ENCODE data around the gene TP53I11.

TP53I11 gene

DNA sequence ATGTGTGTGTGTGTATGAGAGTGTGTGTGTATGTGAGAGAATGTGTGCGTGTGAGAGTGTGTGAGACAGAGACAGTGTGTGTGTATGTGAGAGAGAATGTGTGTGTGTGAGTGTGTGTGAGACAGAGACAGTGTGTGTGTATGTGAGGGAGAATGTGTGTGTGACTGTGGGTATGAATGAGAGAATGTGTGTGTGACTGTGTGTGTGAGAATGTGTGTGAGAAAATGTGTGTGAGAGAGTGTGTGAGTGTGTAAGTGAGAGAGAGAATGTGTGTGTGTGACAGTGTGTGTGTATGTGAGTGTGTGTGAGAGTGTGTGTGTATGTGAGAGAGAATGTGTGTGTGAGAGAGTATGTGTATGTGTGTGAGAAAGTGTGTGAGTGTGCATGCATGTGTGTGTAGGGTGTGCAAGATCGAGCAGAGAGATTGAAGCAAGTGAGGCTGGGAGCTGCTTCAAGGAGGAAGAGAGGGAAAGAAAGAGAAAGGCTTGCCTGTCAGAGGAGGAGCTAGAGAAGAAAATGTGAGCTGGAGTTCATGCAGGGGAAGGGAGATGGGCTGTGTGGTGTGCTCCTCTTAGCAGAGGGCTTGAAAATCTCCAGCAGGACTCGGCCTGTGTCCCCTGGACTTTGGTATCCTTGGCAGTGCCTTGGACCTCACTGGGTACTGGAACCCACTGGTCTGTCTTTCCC lies 27.7 kb upstream of the TP53I11 start:
- DNase-seq (ENCODE audit: low read depth), result no peak

DNA sequence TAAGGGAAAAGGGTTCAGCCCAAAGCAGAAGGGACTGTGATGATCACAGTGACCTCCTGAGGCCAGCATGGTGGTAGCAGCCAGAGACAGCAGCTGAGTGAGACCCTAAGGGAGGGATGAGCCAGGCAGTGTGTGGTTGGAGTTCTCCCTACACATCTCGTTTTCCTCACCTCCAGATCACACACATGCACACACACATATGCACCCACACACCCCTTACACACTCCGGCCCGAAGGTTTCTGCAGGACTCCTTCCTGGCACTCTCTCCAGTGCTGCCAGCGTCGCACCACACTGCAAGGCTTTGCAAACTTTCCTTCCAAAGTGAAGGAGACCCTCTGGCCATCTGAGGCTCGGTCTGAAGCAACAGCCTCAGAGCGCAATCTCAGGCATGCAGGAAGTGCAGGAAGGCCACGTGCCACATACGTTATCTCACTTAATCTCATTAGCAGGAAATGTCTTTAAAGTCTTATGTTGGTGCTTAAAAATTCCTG lies 26.9 kb upstream of the TP53I11 start:
- DNase-seq (ENCODE audit: low read depth), result no peak

DNA sequence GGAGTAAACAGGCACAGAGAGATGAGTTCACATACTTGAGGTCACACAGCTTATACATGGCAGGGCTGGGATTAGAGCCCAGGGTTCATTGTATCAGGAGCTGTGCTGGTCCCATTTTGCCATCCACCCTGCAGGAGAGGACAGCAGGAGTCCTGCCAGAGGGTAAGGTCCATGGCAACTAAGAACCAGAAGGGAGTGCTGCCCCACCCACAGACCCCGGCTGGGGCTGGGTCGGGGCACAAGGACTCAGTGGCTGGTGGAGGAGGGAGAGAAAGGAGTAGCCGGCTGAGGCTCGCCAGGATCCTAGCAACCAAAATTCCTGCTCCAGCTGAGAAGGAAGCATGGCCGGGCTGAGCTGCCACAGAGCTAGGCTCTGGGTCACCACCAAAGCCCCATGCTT lies 25.9 kb upstream of the TP53I11 start:
- no peak for DNase-seq (ENCODE audit: low read depth)

DNA sequence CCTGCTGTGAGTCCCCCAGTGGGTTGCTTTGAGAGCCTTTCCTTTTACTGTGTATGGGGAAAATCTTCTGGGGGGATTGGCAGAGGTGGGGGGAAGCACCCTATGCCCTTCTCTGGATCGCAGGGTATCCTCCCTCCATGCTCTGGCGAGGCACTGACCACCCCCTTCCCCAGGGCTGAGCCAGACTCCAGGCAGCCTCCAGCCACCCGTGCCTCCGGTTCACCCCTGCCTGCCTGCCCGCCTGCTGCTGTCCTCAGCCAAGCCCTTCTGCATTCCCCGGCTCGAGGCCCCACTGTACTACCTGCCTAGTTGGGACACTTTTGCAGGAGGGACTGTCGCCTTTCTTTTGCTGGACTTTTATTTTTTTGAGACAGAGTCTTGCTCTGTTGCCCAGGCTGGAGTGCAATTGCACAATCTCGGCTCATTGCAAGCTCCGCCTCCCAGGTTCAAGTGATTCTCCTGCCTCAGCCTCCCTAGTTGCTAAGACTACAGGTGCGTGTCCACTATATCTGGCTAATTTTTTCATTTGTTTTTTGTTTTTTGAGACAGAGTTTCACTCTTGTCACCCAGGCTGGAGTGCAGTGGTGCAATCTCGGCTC lies 23.8 kb upstream of the TP53I11 start:
- no peak for DNase-seq (ENCODE audit: low read depth)

DNA sequence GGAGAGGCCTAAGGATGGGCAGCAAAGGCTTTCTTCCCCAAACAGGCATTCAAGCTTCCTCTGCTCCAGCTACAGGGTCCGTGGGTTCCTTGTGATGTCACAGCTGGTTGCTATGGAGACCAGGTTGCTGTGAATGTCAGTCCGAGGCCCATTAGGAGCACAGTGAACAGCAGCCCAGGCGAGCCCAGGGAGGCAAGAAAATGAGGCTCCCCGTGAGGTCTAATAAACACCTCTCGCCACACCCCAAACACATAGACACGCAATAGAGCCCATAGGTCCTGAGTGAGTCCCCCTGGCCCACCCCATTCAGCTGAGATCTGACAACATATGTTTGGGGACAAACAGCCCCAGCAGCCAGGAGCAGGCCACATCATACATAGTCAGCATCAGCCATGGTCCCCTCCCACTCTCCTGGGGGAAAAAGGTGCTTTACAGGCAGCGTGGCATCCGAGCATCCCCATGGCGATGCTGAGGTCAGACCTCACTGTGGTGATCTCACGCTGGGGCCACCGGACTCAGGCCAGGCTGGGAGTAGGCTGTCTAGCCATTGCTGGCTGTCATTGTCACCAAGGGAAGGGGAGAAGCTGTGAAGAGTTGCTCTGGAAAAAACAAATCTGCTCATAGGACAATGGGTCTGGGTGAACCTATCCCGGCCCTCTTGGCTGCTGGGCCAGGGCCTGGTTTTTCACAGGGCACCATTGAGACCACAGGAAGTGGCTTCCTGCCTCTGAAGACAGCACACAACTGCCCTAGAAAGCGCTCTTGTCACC lies 23.1 kb upstream of the TP53I11 start:
- no peak for DNase-seq (ENCODE audit: low read depth)

DNA sequence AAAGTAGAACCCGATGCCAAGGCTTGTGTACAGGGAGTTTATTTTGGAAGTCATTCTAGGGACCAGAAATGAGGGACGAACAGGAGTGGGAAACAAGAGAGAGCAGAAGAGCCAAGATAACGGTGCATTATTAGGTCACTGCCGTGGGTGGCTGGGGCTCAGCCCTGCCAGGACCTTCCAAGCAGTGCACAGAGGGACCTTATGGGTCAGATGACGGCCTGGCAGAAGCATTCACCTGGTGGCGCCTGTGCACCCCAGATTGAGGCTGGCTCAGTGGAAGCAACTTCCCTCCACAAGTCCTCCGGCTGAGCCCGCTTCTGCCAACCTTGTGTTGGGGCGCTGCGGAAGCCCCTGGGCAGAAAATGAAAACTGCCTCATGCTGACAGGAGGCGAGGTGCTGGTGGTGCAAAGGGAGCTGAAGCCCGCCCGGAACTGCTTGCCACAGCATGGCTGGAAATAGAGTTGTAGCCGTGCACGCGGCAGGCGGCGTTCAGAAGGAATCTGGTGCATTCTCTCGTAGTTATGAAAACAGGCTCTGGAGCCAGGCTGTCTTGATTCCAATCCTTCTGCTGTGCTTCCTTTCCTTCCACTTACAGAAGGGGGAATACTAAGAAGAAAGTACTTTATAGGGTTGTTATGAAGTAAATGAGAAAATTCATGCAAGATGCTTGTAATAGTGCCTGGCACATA lies 22.2 kb upstream of the TP53I11 start:
- DNase-seq (ENCODE audit: low read depth), result no peak

DNA sequence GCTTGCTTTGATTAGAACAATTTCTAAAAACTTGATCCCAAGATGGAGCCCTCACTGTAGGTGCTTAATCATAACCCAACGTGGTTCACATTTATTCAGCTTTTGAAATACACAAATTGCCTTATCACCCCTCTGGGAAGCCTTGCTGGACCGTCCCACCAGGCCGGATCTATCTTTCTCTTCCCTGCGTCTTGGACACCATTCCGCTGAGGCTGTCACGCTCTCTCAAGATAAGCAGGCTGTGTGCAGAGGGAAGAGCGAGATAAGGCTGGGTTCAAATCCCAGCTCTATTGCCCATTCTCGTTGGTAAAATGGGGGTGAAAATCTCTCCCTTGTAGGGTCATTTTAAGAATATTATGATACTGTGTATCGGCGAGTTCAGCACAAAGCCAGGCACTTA lies 20.5 kb upstream of the TP53I11 start:
- DNase-seq (ENCODE audit: low read depth), result no peak

DNA sequence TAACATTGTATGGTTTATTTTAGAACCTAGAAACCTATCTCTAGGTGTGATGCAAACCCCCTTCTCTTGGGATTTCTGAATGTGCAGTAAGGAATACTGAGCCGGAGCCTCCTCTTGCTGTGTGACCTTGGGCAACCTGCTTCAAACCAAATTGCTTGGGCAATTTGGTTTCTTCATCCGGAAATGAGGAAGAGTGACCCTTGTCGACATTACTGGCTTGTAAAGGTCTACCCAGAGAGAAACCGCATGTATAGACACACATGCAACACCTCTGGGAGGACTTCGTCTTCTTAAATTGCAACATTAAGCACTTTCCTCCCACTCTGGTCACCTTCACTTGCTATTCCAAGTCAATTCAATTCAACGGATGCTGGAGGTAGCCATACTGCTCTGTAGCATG lies 19.6 kb upstream of the TP53I11 start:
- no peak for DNase-seq (ENCODE audit: low read depth)

DNA sequence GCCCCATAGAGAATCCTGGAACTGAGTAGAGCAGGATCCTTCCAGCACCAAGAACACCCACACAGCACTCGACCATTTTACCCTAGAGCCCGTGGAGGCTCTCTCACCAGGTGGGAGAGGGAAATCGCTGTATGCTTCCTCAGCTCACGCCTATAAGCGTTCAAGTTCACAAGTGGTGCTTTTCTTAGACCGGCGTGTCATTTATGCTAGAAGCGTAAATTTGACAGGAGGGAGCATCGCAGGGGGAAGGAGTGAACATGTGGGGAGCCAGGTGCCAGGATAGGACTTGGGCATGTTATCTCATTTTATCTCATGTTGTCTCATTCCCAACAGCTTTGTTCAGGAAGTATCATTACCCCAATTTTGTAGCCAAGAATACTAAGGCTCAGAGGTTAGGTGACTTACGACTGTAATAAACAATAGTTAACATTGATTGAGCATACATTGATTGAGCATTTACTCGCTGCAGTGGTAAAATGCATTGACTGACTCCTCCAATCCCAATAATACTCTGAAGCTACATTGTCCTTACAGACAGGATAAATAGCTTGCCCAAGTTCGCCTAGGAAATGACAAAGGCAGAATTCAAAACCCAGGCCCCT lies 19.1 kb upstream of the TP53I11 start:
- DNase-seq (ENCODE audit: low read depth), result no peak

DNA sequence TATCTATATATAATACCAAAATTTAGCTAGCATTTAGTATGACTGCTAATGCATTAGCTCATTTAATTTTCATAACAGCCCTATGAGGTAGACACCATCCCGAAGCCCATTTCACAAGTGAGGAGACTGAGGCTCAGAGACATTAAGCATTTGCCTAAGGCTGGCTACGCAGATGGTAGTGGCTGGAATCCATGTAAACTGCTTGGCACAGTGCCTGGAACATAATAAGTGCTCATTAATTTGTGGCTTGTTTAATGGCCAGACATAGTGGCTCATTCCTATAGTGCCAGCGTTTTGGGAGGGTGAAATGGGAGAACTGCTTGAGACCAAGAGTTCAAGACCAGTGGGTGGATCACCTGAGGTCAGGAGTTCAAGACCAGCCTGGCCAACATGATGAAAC lies 17.8 kb upstream of the TP53I11 start:
- DNase-seq (ENCODE audit: low read depth), result no peak

DNA sequence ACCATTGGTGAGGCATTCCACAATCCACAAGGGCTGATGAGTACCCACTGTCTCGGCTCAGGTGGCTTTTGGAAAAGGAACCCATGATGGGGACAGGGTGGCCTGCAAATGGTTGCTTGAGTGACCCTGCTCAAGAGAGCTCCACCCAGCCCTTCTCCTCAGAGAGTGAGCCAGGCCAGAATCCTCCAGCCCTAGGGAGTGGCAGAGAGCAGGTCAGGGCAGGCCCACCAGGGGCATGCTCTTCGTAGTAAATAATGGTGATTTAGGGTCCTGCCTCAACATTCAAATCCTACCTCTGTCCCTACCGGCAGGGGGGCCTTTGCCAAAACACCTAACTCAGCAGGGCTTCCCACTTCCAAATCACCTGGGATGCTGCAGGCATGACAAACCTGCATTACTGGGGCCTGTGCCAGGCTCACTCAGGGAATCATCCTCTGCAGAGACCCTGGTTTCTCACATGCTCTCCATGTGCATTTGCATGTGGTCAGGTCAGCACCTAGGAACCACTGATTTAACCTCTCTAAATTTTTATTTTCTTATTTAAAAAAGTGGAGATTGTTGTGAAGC lies 17.3 kb upstream of the TP53I11 start:
- no peak for DNase-seq (ENCODE audit: low read depth)

DNA sequence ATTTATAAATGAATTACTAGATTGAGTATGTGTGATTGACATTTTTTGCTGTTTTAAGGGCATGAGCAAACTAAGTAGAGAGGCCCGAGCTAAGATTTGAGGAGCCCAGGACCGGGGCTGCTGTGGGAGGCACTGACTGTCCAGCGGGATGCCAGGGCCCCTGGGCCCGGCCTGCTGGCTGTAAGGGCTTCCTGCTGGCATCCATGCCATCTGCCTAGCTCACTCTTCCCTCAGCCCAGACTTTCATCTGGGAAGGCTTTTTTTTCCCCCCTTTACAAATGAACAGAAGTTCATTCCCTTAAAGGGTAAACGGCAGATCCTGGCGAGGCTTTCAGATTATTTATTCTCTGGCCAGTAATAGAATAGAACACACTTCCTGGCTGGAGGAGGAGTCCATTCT lies 16.0 kb upstream of the TP53I11 start:
- DNase-seq (ENCODE audit: low read depth), result no peak

DNA sequence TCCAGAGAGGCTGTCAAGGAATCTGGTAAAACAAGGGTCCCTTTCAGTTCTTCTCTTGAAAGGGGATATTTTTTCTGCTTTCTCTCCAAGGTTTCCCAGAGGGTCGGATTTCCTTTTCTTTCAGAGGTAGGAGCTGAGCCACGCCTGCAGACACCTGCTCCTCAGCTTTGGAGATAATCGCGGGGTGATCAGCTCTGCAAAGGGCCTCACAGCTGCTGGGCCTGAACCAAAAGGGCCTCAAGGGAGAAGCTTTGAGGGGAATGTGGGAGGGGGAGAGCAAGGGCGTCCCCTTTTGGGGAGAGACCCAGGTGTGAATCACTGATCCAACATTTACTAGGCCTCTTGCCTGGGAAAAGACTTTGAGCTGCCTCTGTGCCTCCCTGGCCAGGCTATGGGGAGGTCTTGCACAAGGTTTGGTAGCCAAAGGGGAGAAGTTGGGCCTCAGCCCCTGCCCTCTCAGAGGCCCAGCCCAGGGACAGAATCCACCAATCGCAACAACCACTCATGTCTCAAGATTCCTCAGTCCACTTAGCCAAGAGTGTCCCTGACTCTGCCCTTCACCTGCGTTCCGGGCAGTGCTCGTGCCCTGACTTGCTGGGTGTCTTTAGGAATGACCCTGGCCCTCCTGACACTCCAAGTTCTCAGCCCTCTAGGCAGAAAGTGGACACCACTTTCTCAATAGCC lies 14.0 kb upstream of the TP53I11 start:
- DNase-seq (ENCODE audit: low read depth), result no peak

DNA sequence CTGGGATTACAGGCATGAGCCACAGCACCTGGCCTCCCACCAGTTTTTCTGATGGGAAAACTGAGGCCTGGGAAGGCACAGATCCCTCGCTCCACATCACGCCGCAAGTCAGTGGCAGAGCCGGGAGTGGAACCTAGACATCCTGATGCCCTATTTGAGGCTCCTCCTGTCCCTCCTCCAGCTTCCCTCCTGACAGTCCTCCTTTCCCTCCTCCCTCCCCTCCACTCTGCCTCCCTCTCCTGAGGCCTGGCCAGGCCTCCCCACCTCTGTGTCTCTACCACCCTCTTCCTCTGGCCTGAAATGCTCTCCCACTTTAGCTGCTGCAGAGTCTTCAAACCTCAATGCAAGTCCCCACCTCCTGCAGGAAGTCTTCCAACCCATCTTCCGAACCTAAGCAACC lies 13.3 kb upstream of the TP53I11 start:
- no peak for DNase-seq (ENCODE audit: low read depth)

DNA sequence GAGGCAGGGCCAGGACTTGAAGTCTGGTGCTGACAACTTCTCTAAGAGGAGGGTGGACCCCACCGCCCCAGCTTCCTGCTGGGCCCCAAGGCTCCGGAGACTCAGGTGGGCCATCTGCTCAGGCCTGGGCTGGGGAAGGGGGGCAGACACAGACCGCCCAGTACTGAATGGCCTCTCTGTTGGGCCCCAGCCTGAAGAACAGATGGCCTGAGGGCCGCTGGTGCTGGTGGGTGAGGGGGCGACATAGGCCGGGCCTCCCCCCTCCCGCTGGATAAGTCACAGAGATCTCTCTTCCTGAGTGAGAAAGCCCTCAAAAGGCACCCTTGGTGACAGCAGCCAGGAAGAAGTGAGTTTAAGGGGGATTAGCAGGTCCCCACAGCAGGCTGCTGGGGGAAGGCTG lies 12.5 kb upstream of the TP53I11 start:
- DNase-seq (ENCODE audit: low read depth), result no peak

DNA sequence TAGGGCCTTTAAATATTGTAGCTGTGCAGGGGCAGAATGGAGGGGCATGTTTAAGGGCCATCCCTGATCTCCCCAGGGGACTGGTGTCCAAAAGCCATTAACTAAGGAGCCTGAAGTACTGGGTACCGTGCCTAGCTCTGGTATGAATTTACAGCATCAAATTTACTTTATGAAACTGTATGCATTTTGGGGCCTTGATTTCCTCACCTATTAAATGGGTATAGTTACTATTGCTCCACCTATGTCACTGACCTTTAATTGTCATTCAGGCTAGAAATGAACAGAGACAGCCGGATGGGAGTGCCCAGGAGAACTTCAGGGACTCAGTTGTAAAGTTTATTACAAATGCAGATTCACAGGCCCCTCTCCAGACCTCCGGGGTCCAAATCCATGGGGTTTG lies 11.8 kb upstream of the TP53I11 start:
- DNase-seq (ENCODE audit: low read depth), result no peak

DNA sequence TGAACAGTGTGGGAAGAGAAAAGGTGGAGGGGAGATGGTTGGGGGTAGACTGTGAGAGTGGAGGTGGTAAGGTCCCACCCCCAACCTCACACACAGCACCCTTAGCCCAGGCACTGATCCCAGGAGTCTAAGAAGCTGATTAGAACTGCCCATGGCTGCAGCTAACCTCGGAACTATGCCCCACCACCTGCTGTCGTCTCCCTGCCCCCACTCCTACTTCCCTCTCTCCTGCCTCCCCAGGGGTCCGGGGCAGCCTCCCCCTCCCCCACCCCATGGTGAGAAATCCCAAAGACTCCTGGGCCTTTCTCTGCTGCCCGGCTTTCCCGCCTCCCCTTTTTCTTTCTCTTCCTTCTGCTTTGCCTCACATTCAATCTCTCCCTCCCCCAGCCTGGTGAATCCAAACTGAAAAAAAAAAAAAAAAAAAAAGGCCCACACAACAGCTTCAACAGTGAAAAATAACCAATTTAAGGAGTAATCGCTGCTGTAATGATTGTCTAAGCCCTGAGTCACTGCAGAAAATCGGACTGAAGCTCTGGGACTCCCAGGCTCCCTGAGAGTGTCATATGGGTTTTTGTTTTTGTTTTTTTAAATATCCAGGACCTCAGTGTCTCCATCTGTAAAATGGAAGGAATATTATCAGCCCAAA lies 9.6 kb upstream of the TP53I11 start:
- no peak for DNase-seq (ENCODE audit: low read depth)

DNA sequence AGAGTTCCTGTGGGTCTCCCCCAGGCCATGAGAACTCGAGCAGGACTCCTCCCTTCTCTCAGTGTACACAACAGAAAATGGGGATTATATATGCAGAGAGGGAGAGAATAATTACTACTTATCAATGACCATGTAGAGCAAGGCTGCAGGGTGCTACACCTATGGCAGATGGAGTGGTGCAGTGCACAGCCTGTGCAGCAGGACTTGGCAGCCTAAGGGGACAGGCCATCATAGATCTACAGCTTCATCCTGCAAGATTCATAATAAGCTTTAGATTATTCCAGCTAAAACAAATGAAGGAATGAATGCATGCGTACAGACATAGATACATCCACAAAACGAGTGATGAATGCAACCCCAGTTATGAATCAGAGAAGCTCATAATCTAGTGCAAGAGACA lies 8.4 kb upstream of the TP53I11 start:
- DNase-seq (ENCODE audit: low read depth), result no peak

DNA sequence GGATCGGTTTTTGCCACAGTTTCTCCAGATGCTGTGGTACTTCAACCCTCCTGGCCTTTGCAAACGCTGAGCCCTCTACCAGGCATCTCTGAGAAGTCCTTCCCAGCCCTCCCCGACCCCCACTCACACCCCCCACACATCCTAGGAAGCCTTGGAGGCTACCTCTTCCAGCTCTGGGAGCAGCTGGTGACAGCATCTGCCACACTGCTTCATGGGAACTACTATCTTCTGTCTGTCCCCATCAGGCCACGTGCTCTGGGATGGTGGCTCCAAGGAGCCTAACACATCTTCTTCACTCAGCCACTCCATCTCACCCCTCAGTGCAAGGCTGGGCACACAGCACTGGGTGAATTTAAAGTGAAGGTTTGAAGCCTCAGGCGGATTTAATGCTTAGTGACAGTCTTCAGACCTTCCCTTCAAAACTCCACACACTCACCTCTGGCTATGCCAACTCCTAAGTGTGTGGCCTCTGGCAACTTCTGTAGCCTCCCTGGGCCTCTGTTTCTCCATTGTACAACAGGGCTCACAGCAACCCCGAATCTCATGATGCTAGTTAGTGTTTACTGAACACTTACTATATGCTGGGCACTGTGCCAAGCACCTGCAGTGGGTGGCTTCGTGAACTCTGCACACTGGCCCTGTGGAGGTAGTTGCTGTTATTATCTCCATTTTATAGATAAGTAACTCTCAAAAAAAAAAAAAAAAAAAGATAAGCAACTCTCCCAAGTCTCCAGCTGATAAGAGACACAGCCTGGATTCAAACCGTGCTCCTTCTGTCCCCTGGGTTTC lies 7.3 kb upstream of the TP53I11 start:
- no peak for DNase-seq (ENCODE audit: low read depth)

DNA sequence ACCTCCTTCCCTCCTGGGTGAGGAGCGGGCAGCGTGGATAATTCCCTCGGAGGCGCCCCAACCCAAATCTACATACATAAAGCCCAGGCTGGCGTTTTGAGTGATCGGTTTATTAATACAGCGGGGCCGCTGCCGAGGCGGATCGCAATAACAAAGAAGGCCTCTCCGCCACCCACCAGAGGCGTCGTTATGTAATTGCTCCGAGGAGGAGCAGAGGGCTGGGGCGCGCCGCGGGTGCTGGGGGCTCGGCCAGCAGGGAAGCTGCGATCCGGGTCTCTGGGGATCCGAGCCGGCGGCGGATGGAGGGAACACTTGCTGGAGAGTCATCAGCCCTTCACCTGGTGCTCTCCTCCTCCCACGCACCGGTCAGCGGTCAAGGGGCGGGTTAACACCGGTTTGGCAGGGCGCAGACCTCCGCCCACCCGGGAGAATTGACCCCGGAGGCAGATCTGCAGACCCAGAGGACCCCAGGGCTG lies 6.4 kb upstream of the TP53I11 start:
- no peak for DNase-seq (ENCODE audit: low read depth)
